Endodermal cell (in vitro differentiated cells): Measurements from ENCODE around the gene ARHGEF12. TPM values are rescaled to one million over a fixed set of nuclear protein-coding genes. Genes with fewer than 3 reads are reported as not detected.

Experiments
- DNase-seq: peaks from one replicate; pipeline ENCODE4 v3.0.0-alpha.2; 2017
- H3K27ac ChIP-seq: 2 replicates; pipeline ENCODE4 v1.5.1; 2013; ENCODE audit warnings: mild to moderate bottlenecking, low read depth, low read length, moderate library complexity
- H3K27me3 ChIP-seq: 2 replicates; pipeline ENCODE4 v1.6.1; 2013; ENCODE audit warnings: mild to moderate bottlenecking, low read length, moderate library complexity; ENCODE audit not compliant: insufficient read depth, control insufficient read depth, poor library complexity, severe bottlenecking
- H3K36me3 ChIP-seq: 2 replicates; pipeline ENCODE4 v1.7.0; 2013; ENCODE audit warnings: mild to moderate bottlenecking, low read length, moderate library complexity; ENCODE audit not compliant: control insufficient read depth, insufficient read depth
- H3K4me1 ChIP-seq: one replicate; pipeline ENCODE4 v1.7.0; 2013; ENCODE audit warnings: low read length; ENCODE audit not compliant: control insufficient read depth, insufficient read depth
- H3K4me3 ChIP-seq: 2 replicates; pipeline ENCODE4 v1.5.1; 2013; ENCODE audit warnings: mild to moderate bottlenecking, low read length, moderate library complexity
- H3K9ac ChIP-seq: 2 replicates; pipeline ENCODE4 v1.6.1; 2013; ENCODE audit warnings: mild to moderate bottlenecking, low read length, moderate library complexity; ENCODE audit not compliant: poor library complexity, severe bottlenecking; ENCODE audit errors: extremely low read depth
- H3K9me3 ChIP-seq: 2 replicates; pipeline ENCODE4 v1.6.1; 2013; ENCODE audit warnings: mild to moderate bottlenecking, low read length, moderate library complexity; ENCODE audit not compliant: control insufficient read depth
- H3K27ac Mint-ChIP-seq: 2 replicates; pipeline ENCODE4 v1.8.0; 2020; ENCODE audit warnings: mixed read lengths
- H3K27me3 Mint-ChIP-seq: 2 replicates; pipeline ENCODE4 v1.8.0; 2021; ENCODE audit warnings: mild to moderate bottlenecking, mixed read lengths; ENCODE audit not compliant: insufficient read depth
- H3K36me3 Mint-ChIP-seq: 2 replicates; pipeline ENCODE4 v1.8.0; 2020; ENCODE audit warnings: low read depth, mixed read lengths
- H3K4me1 Mint-ChIP-seq: 2 replicates; pipeline ENCODE4 v1.8.0; 2020; ENCODE audit warnings: mixed read lengths
- H3K4me3 Mint-ChIP-seq: 2 replicates; pipeline ENCODE4 v1.8.0; 2020; ENCODE audit warnings: mild to moderate bottlenecking, moderate library complexity, mixed read lengths
- H3K9me3 Mint-ChIP-seq: 2 replicates; pipeline ENCODE4 v1.8.0; 2020; ENCODE audit warnings: mild to moderate bottlenecking, mixed read lengths
- CTCF ChIP-seq: fragments of 200-600 bp; sonication (generic); conservative IDR thresholded peaks from 2 replicates; pipeline ENCODE4 v1.5.0; 2021; ENCODE audit warnings: antibody characterized with exemption, mild to moderate bottlenecking
- WGBS, 2 experiments: methylation state at CpG; one replicate each; pipeline versions ENCODE4 v1.1.5 to v1.1.7; 2013; ENCODE audit warnings: missing lambda C conversion rate in 2 of 2, mixed read lengths in 1 of 2; ENCODE audit not compliant: insufficient coverage in 1 of 2, insufficient read length in 1 of 2; 5-methylcytosine and 5-hydroxymethylcytosine counted together
- total RNA-seq, 2 donors: library from RNA; stranded (reverse); fragmentation: NEBNext Ultra II Directional in 1 of 2; extraction: Animal tissue kit (Norgen Biotek cat#: 25700) in 1 of 2; gene quantifications; 2 replicates in 1 of 2; 3 replicates in 1 of 2; pipeline ENCODE4 v1.2.1, GENCODE V29; 2021

The ARHGEF12 gene
- total RNA-seq, 2 donors from 2014 or later = 35.3 to 38.7 TPM

GRCh38 chr11:120521176-120521575 is 185.0 kb downstream of the ARHGEF12 start:
- WGBS, 2 experiments = 90 to 92% methylated on average over 7 of the region's 7 CpGs

GRCh38 chr11:120522021-120522420 is 185.8 kb downstream of the ARHGEF12 start:
- Histone ChIP-seq H3K9me3 (no peaks in the 10 kb centered on the region), H3K27me3 (no peaks in the 10 kb centered on the region), H3K27ac (no peak overlapping the region), H3K9ac (no peak overlapping the region), H3K4me1 (peaks cover 3% of the 10 kb centered on the region), H3K36me3 (no peaks in the 10 kb centered on the region), H3K4me3 (no peak overlapping the region)
- no peak for DNase-seq
- Mint-ChIP-seq H3K9me3 (no peaks in the 10 kb centered on the region), H3K27me3 (peaks cover 11% of the 10 kb centered on the region), H3K36me3 (no peaks in the 10 kb centered on the region), H3K4me1 (peaks cover 20% of the 10 kb centered on the region), H3K27ac (no peak overlapping the region), H3K4me3 (no peak overlapping the region)
- no peak for TF ChIP-seq CTCF
- 95% methylated on average over 5 to 11 of the region's 11 CpGs for WGBS, 2 experiments

More at GRCh38 chr11:120521176-120521575, 185.0 kb downstream of the ARHGEF12 start:
- no peak overlapping the region for H3K4me3 ChIP-seq
- peaks cover 27% of the 10 kb centered on the region for H3K4me1 Mint-ChIP-seq
- H3K9me3 Mint-ChIP-seq = no peaks in the 10 kb centered on the region
- H3K4me3 Mint-ChIP-seq = no peak overlapping the region
- no peaks in the 10 kb centered on the region for H3K36me3 ChIP-seq
- TF ChIP-seq CTCF = no peak
- H3K9ac ChIP-seq = no peak overlapping the region
- H3K4me1 ChIP-seq = peaks cover 3% of the 10 kb centered on the region
- no peaks in the 10 kb centered on the region for H3K9me3 ChIP-seq
- no peaks in the 10 kb centered on the region for H3K36me3 Mint-ChIP-seq
- no peak for DNase-seq
- H3K27me3 ChIP-seq = no peaks in the 10 kb centered on the region
- H3K27ac Mint-ChIP-seq = no peak overlapping the region
- H3K27ac ChIP-seq = no peak overlapping the region
- H3K27me3 Mint-ChIP-seq = peaks cover 17% of the 10 kb centered on the region

GRCh38 chr11:120522736-120523135 is 186.5 kb downstream of the ARHGEF12 start:
- H3K27me3 ChIP-seq = no peaks in the 10 kb centered on the region
- H3K27me3 Mint-ChIP-seq = peaks cover 10% of the 10 kb centered on the region

More at GRCh38 chr11:120522736-120523135, 186.5 kb downstream of the ARHGEF12 start:
- peaks cover 9% of the 10 kb centered on the region for H3K4me1 ChIP-seq
- H3K27ac ChIP-seq = no peak overlapping the region
- Mint-ChIP-seq H3K27ac (peak overlapping the region; percentile 25), H3K4me1 (peaks cover 15% of the 10 kb centered on the region), H3K36me3 (no peaks in the 10 kb centered on the region), H3K9me3 (no peaks in the 10 kb centered on the region), H3K4me3 (peak overlapping the region; percentile 4)
- H3K9me3 ChIP-seq = no peaks in the 10 kb centered on the region
- 88 to 100% methylated on average over 3 of the region's 3 CpGs for WGBS, 2 experiments
- no peak for DNase-seq
- no peaks in the 10 kb centered on the region for H3K36me3 ChIP-seq
- TF ChIP-seq CTCF = no peak
- no peak overlapping the region for H3K4me3 ChIP-seq
- H3K9ac ChIP-seq = no peak overlapping the region
